ENCODE results near the gene TNFSF11. TPM values are rescaled to one million over a fixed set of nuclear protein-coding genes. Genes with fewer than 3 reads are reported as not detected.

TNFSF11 gene
- total RNA-seq, 1 donor from 2014 or later: not detected

DNA sequence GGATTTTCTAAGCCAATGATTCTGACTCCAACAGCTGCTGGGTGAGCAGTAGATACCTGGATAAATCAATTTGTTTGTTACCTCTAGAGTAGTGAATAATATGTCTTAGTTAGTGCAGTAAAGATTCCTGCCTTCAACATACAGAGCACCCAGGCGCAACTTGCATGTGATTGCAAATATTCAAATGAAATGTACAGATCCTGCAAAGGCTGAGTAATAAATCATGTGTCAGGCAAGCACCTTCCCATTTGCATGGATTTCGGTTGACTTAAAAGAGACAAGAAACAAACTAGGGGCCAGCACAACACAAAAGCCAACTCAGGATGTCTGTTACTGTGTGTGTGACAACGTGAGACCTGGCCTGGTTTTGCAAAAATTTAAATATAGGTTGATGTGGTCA, 79.7 kb downstream of the TNFSF11 start:
- no peak for DNase-seq (ENCODE audit: low read depth)

DNA sequence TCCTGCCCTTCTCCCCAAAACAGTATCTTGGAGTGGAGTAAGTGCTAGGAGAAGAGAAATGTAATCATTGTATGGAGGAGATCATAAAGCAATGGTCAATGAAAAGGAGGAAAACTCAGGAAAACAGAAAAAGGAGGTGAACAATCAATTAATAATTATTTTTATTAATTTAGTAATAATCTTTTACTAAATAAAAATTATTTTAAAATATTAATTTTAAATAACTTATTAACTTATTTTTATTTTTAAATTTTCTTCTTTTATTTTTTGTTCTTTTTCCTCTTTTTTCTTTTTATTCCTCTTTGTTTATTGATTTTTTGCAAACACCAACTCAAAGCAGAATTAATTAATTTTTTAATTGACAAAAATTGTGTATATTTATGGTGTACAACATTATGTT, 80.3 kb downstream of the TNFSF11 start:
- DNase-seq (ENCODE audit: low read depth): no peak

DNA sequence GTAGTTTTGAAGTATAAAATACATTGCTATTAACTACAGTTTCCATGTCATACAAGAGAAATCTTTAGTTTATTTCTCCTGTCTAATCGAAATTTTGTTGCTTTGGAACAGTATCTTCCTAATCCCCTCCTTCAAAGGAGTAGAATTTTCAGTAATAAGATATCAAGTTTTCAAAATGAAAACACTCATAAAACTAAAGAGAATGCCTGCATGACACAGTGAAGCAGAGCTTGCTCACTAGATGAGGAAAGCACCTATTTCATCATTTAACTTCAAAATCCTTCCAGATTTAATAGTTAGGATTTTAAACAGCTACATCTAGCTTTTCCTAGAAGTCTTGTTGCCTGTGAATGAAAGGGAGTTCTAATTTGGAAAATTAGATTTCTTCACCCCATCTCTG, 80.8 kb downstream of the TNFSF11 start:
- DNase-seq (ENCODE audit: low read depth): no peak

DNA sequence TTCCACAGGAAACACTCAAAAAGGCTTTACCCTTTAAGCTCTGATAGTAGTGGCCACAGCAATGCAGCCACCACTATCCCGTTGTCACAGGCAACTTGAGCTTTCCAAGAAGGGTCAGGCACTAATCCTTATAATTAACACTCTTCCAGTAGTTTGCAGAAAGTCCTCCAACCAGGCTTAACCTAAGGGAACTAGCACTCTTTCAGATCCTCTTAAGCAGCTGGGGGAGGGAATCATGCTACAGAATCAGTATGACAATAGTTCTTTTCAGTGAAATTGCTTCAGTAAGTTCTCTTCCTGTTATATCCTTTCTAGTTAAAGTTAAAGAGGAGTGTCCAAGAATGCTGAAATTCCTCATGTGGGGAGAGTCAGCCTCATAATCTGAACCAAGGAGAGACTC, 82.2 kb downstream of the TNFSF11 start:
- DNase-seq (ENCODE audit: low read depth): no peak

DNA sequence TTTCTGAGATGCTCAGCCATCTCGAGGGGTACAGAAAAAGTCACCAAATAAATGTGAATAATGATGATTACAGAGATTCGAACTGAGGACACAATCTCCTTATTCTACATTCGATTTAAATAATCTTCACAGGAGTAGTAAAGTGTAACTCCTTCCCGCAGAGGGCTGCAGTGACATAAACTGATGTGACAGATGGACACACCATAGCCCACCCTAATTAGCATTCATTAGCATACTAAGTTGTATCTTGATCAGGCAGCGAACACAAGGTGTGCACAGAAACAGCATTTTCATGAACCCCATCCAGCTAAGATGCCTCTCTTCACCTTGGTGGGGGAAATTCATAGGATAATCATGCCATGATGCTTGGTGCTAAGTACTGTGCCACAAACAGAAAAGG, 83.0 kb downstream of the TNFSF11 start:
- no peak for DNase-seq (ENCODE audit: low read depth)

Other genes with a start within 250 kb of the TNFSF11 start
- not detected in 2 replicates for gene FAM216B, start 207.4 kb downstream of the TNFSF11 start, total RNA-seq

Data from renal cortical epithelial cell (primary cell).